ENCODE data around the gene ROBO1. TPM values are rescaled to one million over a fixed set of nuclear protein-coding genes. Genes with fewer than 3 reads are reported as not detected.
"Not testable (repeated sequence)": the region's sequence is repeated elsewhere in the genome, so short reads cannot be mapped to it uniquely, and the experiment has no call there.

The ROBO1 gene
- total RNA-seq, 1 donor from 2014 or later = 38.8 TPM

GRCh38 chr3:78801926-78802561 lies 965.8 kb downstream of the ROBO1 start:
- no peak for DNase-seq (ENCODE audit: low spot score)

- no peak for DNase-seq (ENCODE audit: low spot score)
These were observed 968.1 kb downstream of the ROBO1 start for GRCh38 chr3:78799681-78800080.

- DNase-seq (ENCODE audit: low spot score) = no peak
These were observed 969.4 kb downstream of the ROBO1 start for GRCh38 chr3:78798266-78798832.

GRCh38 chr3:78794431-78794830 lies 973.4 kb downstream of the ROBO1 start:
- DNase-seq (ENCODE audit: low spot score) = no peak

GRCh38 chr3:78792733-78793132 lies 975.1 kb downstream of the ROBO1 start:
- DNase-seq (ENCODE audit: low spot score) = no peak

- no peak for DNase-seq (ENCODE audit: low spot score)
These were observed 975.6 kb downstream of the ROBO1 start for GRCh38 chr3:78792212-78792611.

- DNase-seq (ENCODE audit: low spot score) = no peak
These were observed 976.0 kb downstream of the ROBO1 start for GRCh38 chr3:78791753-78792152.

- no peak for DNase-seq (ENCODE audit: low spot score)
These were observed 979.0 kb downstream of the ROBO1 start for GRCh38 chr3:78788839-78789238.

- DNase-seq (ENCODE audit: low spot score) = no peak
These were observed 982.8 kb downstream of the ROBO1 start for GRCh38 chr3:78785004-78785403.

- no peak for DNase-seq (ENCODE audit: low spot score)
These were observed 986.4 kb downstream of the ROBO1 start for GRCh38 chr3:78781351-78781750.

- DNase-seq (ENCODE audit: low spot score) = no peak
These were observed 1001.9 kb downstream of the ROBO1 start for GRCh38 chr3:78765671-78766485.

GRCh38 chr3:78764634-78765033 lies 1003.2 kb downstream of the ROBO1 start:
- no peak for DNase-seq (ENCODE audit: low spot score)

- no peak for DNase-seq (ENCODE audit: low spot score)
These were observed 1005.7 kb downstream of the ROBO1 start for GRCh38 chr3:78762121-78762520.

GRCh38 chr3:78761126-78761525 lies 1006.7 kb downstream of the ROBO1 start:
- DNase-seq (ENCODE audit: low spot score) = no peak

- no peak for DNase-seq (ENCODE audit: low spot score)
These were observed 1010.1 kb downstream of the ROBO1 start for GRCh38 chr3:78757731-78758130.

- DNase-seq (ENCODE audit: low spot score) = no peak
These were observed 1013.6 kb downstream of the ROBO1 start for GRCh38 chr3:78754066-78754743.

GRCh38 chr3:78751266-78751665 lies 1016.5 kb downstream of the ROBO1 start:
- no peak for DNase-seq (ENCODE audit: low spot score)

GRCh38 chr3:78750291-78750690 lies 1017.5 kb downstream of the ROBO1 start:
- not testable (repeated sequence) for DNase-seq (ENCODE audit: low spot score)

- DNase-seq (ENCODE audit: low spot score) = no peak
These were observed 1018.7 kb downstream of the ROBO1 start for GRCh38 chr3:78749056-78749455.

GRCh38 chr3:78745847-78746246 lies 1022.0 kb downstream of the ROBO1 start:
- no peak for DNase-seq (ENCODE audit: low spot score)

GRCh38 chr3:78742491-78742890 lies 1025.3 kb downstream of the ROBO1 start:
- no peak for DNase-seq (ENCODE audit: low spot score)

GRCh38 chr3:78742041-78742440 lies 1025.8 kb downstream of the ROBO1 start:
- no peak for DNase-seq (ENCODE audit: low spot score)
